HL-60 (cell line): ENCODE data around the gene PARD3.

Experiments used
- DNase-seq, 2 experiments: peaks; one replicate each; pipeline ENCODE4 v3.0.0-alpha.2; 2010 to 2020; ENCODE audit warnings: low read depth in 1 of 2, low spot score in 1 of 2
- H3K27ac ChIP-seq: fragments of 250-450 bp; sonication (Bioruptor Pico); replicated peaks from 2 replicates; pipeline ENCODE4 v1.5.1; 2020; ENCODE audit warnings: mild to moderate bottlenecking, moderate library complexity
- H3K27me3 ChIP-seq: fragments of 250-450 bp; sonication (Bioruptor Pico); 2 replicates; pipeline ENCODE4 v1.5.1; 2021; ENCODE audit warnings: mild to moderate bottlenecking, moderate library complexity; ENCODE audit not compliant: insufficient read depth, poor library complexity, severe bottlenecking
- H3K4me3 ChIP-seq: replicated peaks from 2 replicates; pipeline ENCODE4 v1.5.1; 2011; ENCODE audit warnings: mild to moderate bottlenecking, control low read depth, low read length; ENCODE audit not compliant: insufficient read depth
- GABPA ChIP-seq: IDR thresholded peaks from 2 replicates; pipeline ENCODE4 v1.6.1; 2012; ENCODE audit warnings: low read depth
- POLR2AphosphoS5 ChIP-seq: IDR thresholded peaks from 2 replicates; pipeline ENCODE4 v1.6.1; 2012; ENCODE audit warnings: low read depth
- REST ChIP-seq: IDR thresholded peaks from 2 replicates; pipeline ENCODE4 v1.6.1; 2012; ENCODE audit warnings: low read depth; ENCODE audit not compliant: insufficient replicate concordance
- SPI1 ChIP-seq: IDR thresholded peaks from 2 replicates; pipeline ENCODE4 v1.6.1; 2012; ENCODE audit warnings: low read depth, mild to moderate bottlenecking, borderline replicate concordance
- TF ChIP-seq, protein P1 (sequence below): IDR thresholded peaks from one replicate; pipeline ENCODE4 v1.5.1; 2011; ENCODE audit warnings: low read length, control low read depth, inconsistent platforms; ENCODE audit not compliant: insufficient read depth

PARD3 gene

GRCh38 chr10:34133406-34133805, 681.7 kb downstream of the PARD3 start:
- Histone ChIP-seq H3K27me3 (no peaks in the 10 kb centered on the region), H3K27ac (no peak overlapping the region), H3K4me3 (no peak overlapping the region)
- no peak for DNase-seq
- TF ChIP-seq REST (no peak), POLR2AphosphoS5 (no peak), SPI1 (no peak), GABPA (no peak)
- TF ChIP-seq, protein P1, sequence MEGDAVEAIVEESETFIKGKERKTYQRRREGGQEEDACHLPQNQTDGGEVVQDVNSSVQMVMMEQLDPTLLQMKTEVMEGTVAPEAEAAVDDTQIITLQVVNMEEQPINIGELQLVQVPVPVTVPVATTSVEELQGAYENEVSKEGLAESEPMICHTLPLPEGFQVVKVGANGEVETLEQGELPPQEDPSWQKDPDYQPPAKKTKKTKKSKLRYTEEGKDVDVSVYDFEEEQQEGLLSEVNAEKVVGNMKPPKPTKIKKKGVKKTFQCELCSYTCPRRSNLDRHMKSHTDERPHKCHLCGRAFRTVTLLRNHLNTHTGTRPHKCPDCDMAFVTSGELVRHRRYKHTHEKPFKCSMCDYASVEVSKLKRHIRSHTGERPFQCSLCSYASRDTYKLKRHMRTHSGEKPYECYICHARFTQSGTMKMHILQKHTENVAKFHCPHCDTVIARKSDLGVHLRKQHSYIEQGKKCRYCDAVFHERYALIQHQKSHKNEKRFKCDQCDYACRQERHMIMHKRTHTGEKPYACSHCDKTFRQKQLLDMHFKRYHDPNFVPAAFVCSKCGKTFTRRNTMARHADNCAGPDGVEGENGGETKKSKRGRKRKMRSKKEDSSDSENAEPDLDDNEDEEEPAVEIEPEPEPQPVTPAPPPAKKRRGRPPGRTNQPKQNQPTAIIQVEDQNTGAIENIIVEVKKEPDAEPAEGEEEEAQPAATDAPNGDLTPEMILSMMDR = no peak

DNA sequence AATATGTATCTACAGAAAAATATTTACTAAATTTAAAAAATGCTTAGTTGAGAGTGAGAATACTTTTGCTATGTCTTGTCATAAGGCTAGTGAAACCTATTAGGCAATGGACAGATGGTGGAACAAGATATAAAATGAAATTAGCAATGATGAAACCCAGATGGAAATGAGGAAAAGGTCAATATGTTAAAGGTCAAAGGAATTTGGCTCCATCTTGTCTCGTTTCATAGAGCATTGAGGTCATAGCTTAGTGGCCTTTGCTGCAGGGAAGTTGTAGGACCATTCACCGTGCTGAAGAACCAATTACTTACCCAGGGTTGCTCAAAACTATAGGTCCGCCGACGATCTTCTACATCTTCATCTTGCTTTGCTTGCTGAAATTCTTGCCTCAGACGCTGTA, 683.9 kb downstream of the PARD3 start:
- TF ChIP-seq POLR2AphosphoS5 (no peak), GABPA (no peak), REST (no peak), SPI1 (no peak)
- TF ChIP-seq, protein P1 = no peak
- no peak for DNase-seq
- Histone ChIP-seq H3K4me3 (no peak overlapping the region), H3K27ac (no peak overlapping the region), H3K27me3 (no peaks in the 10 kb centered on the region)

GRCh38 chr10:34127676-34128075, 687.4 kb downstream of the PARD3 start:
- no peak for DNase-seq
- Histone ChIP-seq H3K27me3 (no peaks in the 10 kb centered on the region), H3K4me3 (no peak overlapping the region), H3K27ac (no peak overlapping the region)
- TF ChIP-seq, protein P1 = no peak
- TF ChIP-seq SPI1 (no peak), GABPA (no peak)

DNA sequence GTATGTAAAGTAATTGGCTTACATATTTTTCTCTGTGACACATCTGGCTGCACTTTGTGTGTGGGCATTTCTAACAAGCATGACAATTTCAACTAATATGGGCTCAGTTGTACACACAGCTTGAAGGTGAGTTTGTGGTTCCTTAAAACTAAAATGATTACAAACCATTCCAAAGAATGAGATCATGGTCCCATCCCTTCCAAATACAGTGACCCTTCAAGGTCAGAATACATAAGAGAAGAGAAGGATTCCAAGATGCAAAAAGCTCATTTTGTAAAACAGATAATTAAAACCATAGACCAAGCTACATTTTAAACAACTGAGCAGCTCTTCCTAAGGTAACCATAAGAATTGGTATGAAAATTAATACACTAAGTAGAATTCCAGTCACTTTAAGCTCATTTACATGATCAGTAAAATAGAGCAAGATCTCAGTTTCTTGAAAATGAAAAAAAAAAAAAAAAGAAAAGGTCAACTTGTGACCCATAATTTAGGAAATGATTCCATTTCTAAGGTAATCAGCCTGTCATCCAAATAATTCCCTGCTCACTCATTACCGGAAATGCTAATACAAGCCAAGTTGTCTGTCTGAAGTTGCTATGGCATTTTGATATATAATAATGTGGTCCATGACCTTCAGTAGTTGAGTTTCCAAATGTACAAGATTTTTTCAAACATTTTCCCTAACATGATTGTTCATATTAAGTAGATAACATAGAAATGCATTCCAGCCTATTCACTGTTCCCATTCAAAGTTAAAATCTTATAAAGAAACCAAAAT, 688.5 kb downstream of the PARD3 start:
- no peak for DNase-seq
- Histone ChIP-seq H3K4me3 (no peak overlapping the region), H3K27me3 (no peaks in the 10 kb centered on the region), H3K27ac (no peak overlapping the region)
- TF ChIP-seq REST = no peak
